ENCODE results near the gene TDG. TPM values are rescaled to one million over a fixed set of nuclear protein-coding genes. Genes with fewer than 3 reads are reported as not detected.
"Not testable (repeated sequence)": the region's sequence is repeated elsewhere in the genome, so short reads cannot be mapped to it uniquely, and the experiment has no call there.

Gene TDG
- total RNA-seq, 1 experiment from 2014 or later, result 16.9 TPM

- in situ Hi-C loops (cut with HindIII; ENCODE audit: low pct_unique_long_range_greater_than_20kb, low sequenced_read_pairs), result no loop called here
- DNase-seq (ENCODE audit: low read depth), result no peak
Observed at GRCh38 chr12:104003596-104003995, 37.9 kb downstream of the TDG start.

- DNase-seq (ENCODE audit: low read depth), result peak; percentile 44
- in situ Hi-C loops (cut with HindIII; ENCODE audit: low pct_unique_long_range_greater_than_20kb, low sequenced_read_pairs), result no loop called here
Observed at GRCh38 chr12:104006929-104007328, 41.3 kb downstream of the TDG start.

- in situ Hi-C loops (cut with HindIII; ENCODE audit: low pct_unique_long_range_greater_than_20kb, low sequenced_read_pairs), result no loop called here
- no peak for DNase-seq (ENCODE audit: low read depth)
Observed at GRCh38 chr12:104010121-104010520, 44.4 kb downstream of the TDG start.

GRCh38 chr12:104010606-104011169, 45.0 kb downstream of the TDG start:
- in situ Hi-C loops (cut with HindIII; ENCODE audit: low pct_unique_long_range_greater_than_20kb, low sequenced_read_pairs), result no loop called here
- DNase-seq (ENCODE audit: low read depth), result no peak

GRCh38 chr12:104011253-104011652, 45.6 kb downstream of the TDG start:
- in situ Hi-C loops (cut with HindIII; ENCODE audit: low pct_unique_long_range_greater_than_20kb, low sequenced_read_pairs), result no loop called here
- DNase-seq (ENCODE audit: low read depth), result no peak

GRCh38 chr12:104012331-104012730, 46.7 kb downstream of the TDG start:
- in situ Hi-C loops (cut with HindIII; ENCODE audit: low pct_unique_long_range_greater_than_20kb, low sequenced_read_pairs), result no loop called here
- no peak for DNase-seq (ENCODE audit: low read depth)

GRCh38 chr12:104021862-104022261, 56.2 kb downstream of the TDG start:
- DNase-seq (ENCODE audit: low read depth); in situ Hi-C loops (cut with HindIII; ENCODE audit: low pct_unique_long_range_greater_than_20kb, low sequenced_read_pairs): not testable (repeated sequence)

GRCh38 chr12:104022786-104023185, 57.1 kb downstream of the TDG start:
- no peak for DNase-seq (ENCODE audit: low read depth)
- in situ Hi-C loops (cut with HindIII; ENCODE audit: low pct_unique_long_range_greater_than_20kb, low sequenced_read_pairs), result no loop called here

GRCh38 chr12:104023710-104024109, 58.0 kb downstream of the TDG start:
- DNase-seq (ENCODE audit: low read depth), result no peak
- in situ Hi-C loops (cut with HindIII; ENCODE audit: low pct_unique_long_range_greater_than_20kb, low sequenced_read_pairs), result no loop called here

GRCh38 chr12:104024348-104024747, 58.7 kb downstream of the TDG start:
- in situ Hi-C loops (cut with HindIII; ENCODE audit: low pct_unique_long_range_greater_than_20kb, low sequenced_read_pairs), result no loop called here
- no peak for DNase-seq (ENCODE audit: low read depth)

- in situ Hi-C loops (cut with HindIII; ENCODE audit: low pct_unique_long_range_greater_than_20kb, low sequenced_read_pairs), result no loop called here
- no peak for DNase-seq (ENCODE audit: low read depth)
Observed at GRCh38 chr12:104025771-104026170, 60.1 kb downstream of the TDG start.

- in situ Hi-C loops (cut with HindIII; ENCODE audit: low pct_unique_long_range_greater_than_20kb, low sequenced_read_pairs), result no loop called here
Observed at GRCh38 chr12:104026841-104027599, 61.3 kb downstream of the TDG start.

GRCh38 chr12:104030596-104030995, 64.9 kb downstream of the TDG start:
- DNase-seq (ENCODE audit: low read depth); in situ Hi-C loops (cut with HindIII; ENCODE audit: low pct_unique_long_range_greater_than_20kb, low sequenced_read_pairs): not testable (repeated sequence)

More at GRCh38 chr12:104026841-104027599, 61.3 kb downstream of the TDG start:
- DNase-seq (ENCODE audit: low read depth), result no peak

GRCh38 chr12:104036143-104036542, 70.5 kb downstream of the TDG start:
- DNase-seq (ENCODE audit: low read depth); in situ Hi-C loops (cut with HindIII; ENCODE audit: low pct_unique_long_range_greater_than_20kb, low sequenced_read_pairs): not testable (repeated sequence)

Other genes starting within 250 kb of the TDG start
- gene NT5DC3, start 124.6 kb upstream of the TDG start, total RNA-seq (2014; rRNA removed; shearing (Covaris generic); ENCODE audit: low replicate concordance), result 4.5 and 6.6 TPM in 2 replicates
- 186 and 205 TPM in 2 replicates for gene HSP90B1, start 35.5 kb upstream of the TDG start, total RNA-seq (2014; rRNA removed; shearing (Covaris generic); ENCODE audit: low replicate concordance)
- gene GLT8D2, start 84.3 kb downstream of the TDG start, total RNA-seq (2014; rRNA removed; shearing (Covaris generic); ENCODE audit: low replicate concordance), result not detected in 2 replicates
- 0.78 and 3.7 TPM in 2 replicates for gene HCFC2, start 98.7 kb downstream of the TDG start, total RNA-seq (2014; rRNA removed; shearing (Covaris generic); ENCODE audit: low replicate concordance)
- gene NFYB, start 172.3 kb downstream of the TDG start, total RNA-seq (2014; rRNA removed; shearing (Covaris generic); ENCODE audit: low replicate concordance), result 14.9 and 30.5 TPM in 2 replicates
- 1,577 and 1,656 TPM in 2 replicates for gene TXNRD1, start 249.9 kb downstream of the TDG start, total RNA-seq (2014; rRNA removed; shearing (Covaris generic); ENCODE audit: low replicate concordance)